Mammary epithelial cell (primary cell): ENCODE measurements around the gene FOXI3.

Experiments used
- EZH2 ChIP-seq: IDR thresholded peaks from 2 replicates; pipeline ENCODE4 v1.6.1; 2012; ENCODE audit warnings: low read length, inconsistent platforms, borderline replicate concordance
- TF ChIP-seq, protein P1 (sequence below), 2 donors: IDR thresholded peaks in 1 of 2; conservative IDR thresholded peaks in 1 of 2; 2 replicates each; pipeline ENCODE4 v1.5.1; 2011 to 2012; ENCODE audit warnings: inconsistent platforms in 2 of 2, low read length in 2 of 2, mild to moderate bottlenecking in 2 of 2, control low read depth in 1 of 2, low read depth in 1 of 2; ENCODE audit not compliant: insufficient read depth in 1 of 2; ENCODE audit errors: extremely low read depth in 1 of 2

DNA sequence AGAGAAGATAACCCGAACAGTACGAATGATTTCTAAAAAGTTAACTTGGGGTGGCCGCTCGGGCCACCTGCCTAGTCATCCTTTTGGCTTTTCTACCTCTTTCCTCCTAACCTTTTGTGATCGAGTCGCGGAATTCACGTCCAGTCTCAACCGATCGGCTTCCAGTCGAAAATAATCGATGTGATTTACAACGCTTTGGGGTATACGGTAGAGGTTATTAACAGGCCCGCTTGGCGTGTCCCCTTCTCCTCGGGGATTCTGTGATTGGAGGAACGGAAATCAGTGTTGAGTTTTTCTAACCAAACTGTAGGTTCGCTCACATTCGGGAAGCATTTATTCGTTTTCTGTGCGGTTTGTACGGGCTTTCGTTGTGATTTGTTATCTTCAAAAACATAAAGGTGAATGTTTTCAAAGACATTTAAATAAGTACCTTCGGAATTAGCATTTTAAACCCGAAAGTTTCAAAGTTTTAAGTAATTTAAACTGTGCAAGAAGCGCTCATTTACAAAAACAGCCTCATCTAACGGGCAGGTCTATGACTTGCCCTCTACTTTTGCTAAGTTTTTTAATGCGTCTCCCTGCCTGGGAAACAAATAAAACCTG is 588 bp upstream of the FOXI3 start:
- TF ChIP-seq, protein P1, sequence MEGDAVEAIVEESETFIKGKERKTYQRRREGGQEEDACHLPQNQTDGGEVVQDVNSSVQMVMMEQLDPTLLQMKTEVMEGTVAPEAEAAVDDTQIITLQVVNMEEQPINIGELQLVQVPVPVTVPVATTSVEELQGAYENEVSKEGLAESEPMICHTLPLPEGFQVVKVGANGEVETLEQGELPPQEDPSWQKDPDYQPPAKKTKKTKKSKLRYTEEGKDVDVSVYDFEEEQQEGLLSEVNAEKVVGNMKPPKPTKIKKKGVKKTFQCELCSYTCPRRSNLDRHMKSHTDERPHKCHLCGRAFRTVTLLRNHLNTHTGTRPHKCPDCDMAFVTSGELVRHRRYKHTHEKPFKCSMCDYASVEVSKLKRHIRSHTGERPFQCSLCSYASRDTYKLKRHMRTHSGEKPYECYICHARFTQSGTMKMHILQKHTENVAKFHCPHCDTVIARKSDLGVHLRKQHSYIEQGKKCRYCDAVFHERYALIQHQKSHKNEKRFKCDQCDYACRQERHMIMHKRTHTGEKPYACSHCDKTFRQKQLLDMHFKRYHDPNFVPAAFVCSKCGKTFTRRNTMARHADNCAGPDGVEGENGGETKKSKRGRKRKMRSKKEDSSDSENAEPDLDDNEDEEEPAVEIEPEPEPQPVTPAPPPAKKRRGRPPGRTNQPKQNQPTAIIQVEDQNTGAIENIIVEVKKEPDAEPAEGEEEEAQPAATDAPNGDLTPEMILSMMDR (conservative IDR thresholded peaks at IDR 0.05 in 1 of 2, IDR thresholded peaks at IDR 0.05 in 1 of 2; ENCODE audit: extremely low read depth in 1 of 2, insufficient read depth in 1 of 2, low read depth in 1 of 2, low read length in 2 of 2) = no peak
- peak; percentile 69 for TF ChIP-seq EZH2
